H1 (cell line): ENCODE results near the gene L3MBTL4. TPM values are rescaled to one million over a fixed set of nuclear protein-coding genes. Genes with fewer than 3 reads are reported as not detected.

Experiments
- CTCF ChIA-PET: fragments of 300-600 bp; sonication (Branson Sonifier 250); formaldehyde crosslinking; loops from one replicate; lab custom pipeline; 2021; ENCODE audit not compliant: partially characterized antibody; lab: Charles Lee
- POLR2A ChIA-PET: fragments of 300-600 bp; sonication (Branson Sonifier 250); formaldehyde crosslinking; loops from one replicate; lab custom pipeline; 2021; ENCODE audit warnings: inconsistent platforms; ENCODE audit not compliant: partially characterized antibody; lab: Charles Lee
- DNase-seq, 2 experiments: peaks; one replicate each; pipeline versions ENCODE4 v3.0.0 to v3.0.0-alpha.2; 2010 to 2022; ENCODE audit warnings: low spot score in 2 of 2, low read depth in 1 of 2, mixed read lengths in 1 of 2
- FAIRE-seq: peaks from 2 replicates; lab custom pipeline; 2011; peaks lifted over from hg19 to GRCh38; lab: Jason Lieb, UNC
- H2AFZ ChIP-seq: 2 replicates; pipeline ENCODE4 v1.8.1; 2012; ENCODE audit warnings: low read length, inconsistent platforms
- H2AK5ac ChIP-seq: 2 replicates; pipeline ENCODE4 v1.6.1; 2013; ENCODE audit warnings: low read depth, low read length
- H2BK120ac ChIP-seq: replicated peaks from 2 replicates; pipeline ENCODE3; 2013; ENCODE audit warnings: low read depth, low read length, inconsistent platforms
- H2BK12ac ChIP-seq: 2 replicates; pipeline ENCODE4 v1.6.1; 2013; ENCODE audit warnings: low read depth, low read length
- H2BK15ac ChIP-seq: 2 replicates; pipeline ENCODE4 v1.6.1; 2013; ENCODE audit warnings: low read length
- H2BK20ac ChIP-seq: 2 replicates; pipeline ENCODE4 v1.6.1; 2013; ENCODE audit warnings: low read length
- H2BK5ac ChIP-seq: 2 replicates; pipeline ENCODE4 v1.6.1; 2013; ENCODE audit warnings: low read depth, low read length
- H3K14ac ChIP-seq: 2 replicates; pipeline ENCODE4 v1.6.1; 2013; ENCODE audit warnings: inconsistent platforms; ENCODE audit not compliant: insufficient read length
- H3K18ac ChIP-seq: 2 replicates; pipeline ENCODE4 v1.6.1; 2013; ENCODE audit warnings: low read length; ENCODE audit errors: extremely low read depth
- H3K23ac ChIP-seq: 2 replicates; pipeline ENCODE4 v1.6.1; 2013; ENCODE audit warnings: inconsistent platforms; ENCODE audit not compliant: insufficient read length
- H3K23me2 ChIP-seq: 2 replicates; pipeline ENCODE4 v1.6.1; 2013; ENCODE audit warnings: low read depth, low read length
- H3K27ac ChIP-seq: 2 replicates; pipeline ENCODE4 v1.6.1; 2011; ENCODE audit warnings: low read depth, low read length, inconsistent platforms
- H3K27me3 ChIP-seq, 4 experiments: replicated peaks in 1 of 4; 1 replicate in 1 of 4; 2 replicates in 3 of 4; pipeline versions ENCODE4 v1.6.1 to v1.8.1; 2011 to 2013; ENCODE audit warnings: low read length in 3 of 4, mild to moderate bottlenecking in 3 of 4, inconsistent platforms in 2 of 4, mixed read lengths in 2 of 4, moderate library complexity in 1 of 4; ENCODE audit not compliant: control insufficient read depth in 3 of 4, insufficient read depth in 3 of 4; ENCODE audit errors: extremely low read depth in 1 of 4
- H3K36me3 ChIP-seq, 4 experiments: 2 replicates each; pipeline versions ENCODE4 v1.6.1 to v1.8.1; 2011 to 2013; ENCODE audit warnings: mild to moderate bottlenecking in 4 of 4, low read length in 3 of 4, moderate library complexity in 2 of 4, control low read depth in 1 of 4, inconsistent platforms in 1 of 4; ENCODE audit not compliant: insufficient read depth in 4 of 4, control insufficient read depth in 2 of 4
- H3K4ac ChIP-seq: replicated peaks from 2 replicates; pipeline ENCODE3; 2013; ENCODE audit warnings: low read length, low read depth, mixed read lengths, inconsistent platforms; ENCODE audit not compliant: insufficient read length
- H3K4me1 ChIP-seq, 4 experiments: replicated peaks in 1 of 4; 1 replicate in 1 of 4; 2 replicates in 3 of 4; pipeline versions ENCODE4 v1.6.1 to v1.8.1; 2011 to 2013; ENCODE audit warnings: low read length in 3 of 4, inconsistent platforms in 2 of 4, mixed read lengths in 1 of 4; ENCODE audit not compliant: insufficient read depth in 4 of 4, control insufficient read depth in 3 of 4
- H3K4me2 ChIP-seq, 2 experiments: 2 replicates each; pipeline versions ENCODE4 v1.6.1 to v1.8.1; 2011 to 2013; ENCODE audit warnings: low read depth in 2 of 2, low read length in 2 of 2, control low read depth in 1 of 2, inconsistent platforms in 1 of 2, mild to moderate bottlenecking in 1 of 2; ENCODE audit not compliant: insufficient read depth in 1 of 2
- H3K4me3 ChIP-seq, 4 experiments: fragments of 200-600, 300-600 bp in 1 of 4; sonication (generic), shearing (Covaris generic), sonication (Bioruptor Twin) in 1 of 4; 2 replicates each; pipeline versions ENCODE4 v1.5.1 to v1.8.1; 2011 to 2016; ENCODE audit warnings: low read length in 4 of 4, low read depth in 3 of 4, control low read depth in 2 of 4, inconsistent platforms in 2 of 4, mild to moderate bottlenecking in 2 of 4, mixed read lengths in 1 of 4, moderate library complexity in 1 of 4; ENCODE audit not compliant: insufficient read depth in 2 of 4; ENCODE audit errors: extremely low read depth in 1 of 4
- H3K56ac ChIP-seq: replicated peaks from 2 replicates; pipeline ENCODE3; 2013; ENCODE audit warnings: low read depth, mild to moderate bottlenecking, mixed read lengths, low read length, inconsistent platforms; ENCODE audit not compliant: insufficient read length
- H3K79me1 ChIP-seq: 2 replicates; pipeline ENCODE4 v1.6.1; 2013; ENCODE audit warnings: low read depth, low read length, control low read depth
- H3K79me2 ChIP-seq, 2 experiments: 2 replicates each; pipeline versions ENCODE4 v1.6.1 to v1.8.1; 2012 to 2013; ENCODE audit warnings: low read length in 2 of 2, mild to moderate bottlenecking in 2 of 2, inconsistent platforms in 1 of 2; ENCODE audit not compliant: insufficient read depth in 2 of 2, control insufficient read depth in 1 of 2
- H3K9ac ChIP-seq, 4 experiments: replicated peaks in 1 of 4; 1 replicate in 1 of 4; 2 replicates in 3 of 4; pipeline versions ENCODE4 v1.6.1 to v1.8.1; 2011 to 2013; ENCODE audit warnings: low read depth in 3 of 4, low read length in 3 of 4, control low read depth in 2 of 4, mild to moderate bottlenecking in 2 of 4, moderate library complexity in 2 of 4, inconsistent platforms in 1 of 4; ENCODE audit errors: extremely low read depth in 1 of 4
- H3K9me3 ChIP-seq, 2 experiments: 2 replicates each; pipeline versions ENCODE4 v1.6.1 to v1.8.1; 2012 to 2013; ENCODE audit warnings: mild to moderate bottlenecking in 2 of 2, moderate library complexity in 2 of 2, control low read depth in 1 of 2, inconsistent platforms in 1 of 2, low read depth in 1 of 2, low read length in 1 of 2, mixed read lengths in 1 of 2; ENCODE audit not compliant: insufficient read depth in 2 of 2
- H4K20me1 ChIP-seq, 2 experiments: replicated peaks in 1 of 2; 2 replicates each; pipeline versions ENCODE3 to v1.8.1; 2011 to 2013; ENCODE audit warnings: inconsistent platforms in 2 of 2, low read length in 2 of 2, mild to moderate bottlenecking in 1 of 2; ENCODE audit not compliant: insufficient read depth in 2 of 2, control insufficient read depth in 1 of 2
- H4K5ac ChIP-seq: 2 replicates; pipeline ENCODE4 v1.6.1; 2013; ENCODE audit warnings: low read length, low read depth, mixed read lengths, inconsistent platforms; ENCODE audit not compliant: insufficient read length
- H4K8ac ChIP-seq: 2 replicates; pipeline ENCODE4 v1.8.0; 2013; ENCODE audit warnings: mild to moderate bottlenecking, moderate library complexity, low read length, inconsistent platforms; ENCODE audit not compliant: insufficient read depth; ENCODE audit errors: extremely low read depth
- H4K91ac ChIP-seq: replicated peaks from 2 replicates; pipeline ENCODE3; 2013; ENCODE audit warnings: low read length, mixed read lengths, inconsistent platforms; ENCODE audit not compliant: insufficient read length
- ASH2L ChIP-seq: fragments of 200-600, 300-600 bp; sonication (generic); IDR thresholded peaks from one replicate; pipeline ENCODE4 v1.7.1; 2017; ENCODE audit warnings: low read length
- CHD1 ChIP-seq: IDR thresholded peaks from 2 replicates; pipeline ENCODE4 v1.6.1; 2012; ENCODE audit warnings: low read depth, low read length, improper control_type of control experiment
- WGBS, 2 experiments: shearing (Covaris generic) in 1 of 2; methylation state at CpG; one replicate each; pipeline versions ENCODE4 v1.1.6 to v1.1.7; 2013 to 2015; ENCODE audit warnings: low lambda C conversion rate in 2 of 2, mixed read lengths in 2 of 2, inconsistent platforms in 1 of 2, low coverage in 1 of 2, missing lambda C conversion rate in 1 of 2; ENCODE audit not compliant: insufficient replicate concordance in 2 of 2, insufficient coverage in 1 of 2, insufficient read length in 1 of 2; ENCODE audit errors: extremely low coverage in 1 of 2, missing lambda C conversion rate in 1 of 2; 5-methylcytosine and 5-hydroxymethylcytosine counted together
- polyA plus RNA-seq, 7 experiments: library from polyadenylated mRNA; depleted of rRNA in 3 of 7; stranded (reverse) in 5 of 7; unstranded in 2 of 7; fragments of >200 nt in 5 of 7; fragments of 200-250 nt in 2 of 7; gene quantifications; 1 replicate in 5 of 7; 2 replicates in 1 of 7; 4 replicates in 1 of 7; pipeline versions ENCODE4 v1.2.1 to v1.2.3, GENCODE V29; 2011 to 2013; ENCODE audit warnings: missing spikeins in 2 of 7, mixed read lengths in 2 of 7
- total RNA-seq: library from RNA; stranded (reverse); fragmentation: NEBNext Ultra II Directional; extraction: Animal tissue kit (Norgen Biotek cat#: 25700); gene quantifications from 2 replicates; pipeline ENCODE4 v1.2.1, GENCODE V29; 2021

The L3MBTL4 gene
- total and polyA plus RNA-seq, 2 of the 8 experiments (the other 6 are each of a cell fraction or from before 2014, with no cell fraction given), result 1.0 to 2.1 TPM

- no peak overlapping the region for H4K91ac ChIP-seq
- no peak overlapping the region for H3K4me3 ChIP-seq
- H3K36me3 ChIP-seq, result no peaks in the 10 kb centered on the region
- H4K20me1 ChIP-seq, result no peaks in the 10 kb centered on the region
- H3K4ac ChIP-seq, result no peak overlapping the region
- H3K9me3 ChIP-seq, result no peaks in the 10 kb centered on the region
- no peaks in the 10 kb centered on the region for H3K79me1 ChIP-seq
- H4K5ac ChIP-seq, result no peak overlapping the region
- no peak overlapping the region for H3K18ac ChIP-seq
- H3K4me1 ChIP-seq, result peaks cover 0 to 2% (median under 1%) of the 10 kb centered on the region in 4 experiments; a peak in 1 of 7 replicates
- H2BK5ac ChIP-seq, result no peak overlapping the region
- no peak overlapping the region for H2BK12ac ChIP-seq
- H3K23me2 ChIP-seq, result no peaks in the 10 kb centered on the region
- H3K9ac ChIP-seq, result no peak overlapping the region
- WGBS, 2 experiments, result 82% methylated on average over 3 of the region's 3 CpGs; no CpG with 5 or more reads in 1 of the 2 experiments
- DNase-seq (no peak), FAIRE-seq (no peak)
- ChIA-PET CTCF (no interaction called here), POLR2A (interaction anchor here (1.0 kb wide), 1 partner anchor 9 kb away, joined by 4 read pairs; no protein-coding TSS in a partner anchor)
- no peaks in the 10 kb centered on the region for H3K27me3 ChIP-seq
- no peaks in the 10 kb centered on the region for H3K79me2 ChIP-seq
- no peak overlapping the region for H2AK5ac ChIP-seq
- H4K8ac ChIP-seq, result no peak overlapping the region
- no peak overlapping the region for H3K23ac ChIP-seq
- H2AFZ ChIP-seq, result no peak overlapping the region
- no peak overlapping the region for H3K14ac ChIP-seq
- H2BK20ac ChIP-seq, result no peak overlapping the region
- H2BK15ac ChIP-seq, result no peak overlapping the region
- no peak overlapping the region for H2BK120ac ChIP-seq
- TF ChIP-seq ASH2L, result no peak
- TF ChIP-seq CHD1, result no peak
- H3K27ac ChIP-seq, result no peak overlapping the region
- H3K56ac ChIP-seq, result no peak overlapping the region
- H3K4me2 ChIP-seq, result no peak overlapping the region
Observed at GRCh38 chr18:5918205-5918858, 496.4 kb downstream of the L3MBTL4 start.
